Calu3 (cell line): ENCODE measurements around the gene ANGPT4. TPM values are rescaled to one million over a fixed set of nuclear protein-coding genes. Genes with fewer than 3 reads are reported as not detected.

Experiments
- BruUV-seq: library from RNA; stranded (reverse); fragments of 400-500 nt; replicated peaks from 2 replicates; lab custom pipeline; 2021; lab: Mats Ljungman, UMichigan
- CTCF ChIA-PET: fragments of 300-600 bp; sonication (Branson Sonifier 250); formaldehyde crosslinking; loops from one replicate; lab custom pipeline; 2022; ENCODE audit warnings: antibody characterized with exemption; lab: Charles Lee
- DNase-seq: peaks from one replicate; pipeline ENCODE4 v3.0.0; 2022
- H3K27ac Mint-ChIP-seq: one replicate; pipeline ENCODE4 v1.8.0; 2022; ENCODE audit warnings: mixed read lengths; ENCODE audit not compliant: unreplicated experiment
- H3K27me3 Mint-ChIP-seq: one replicate; pipeline ENCODE4 v1.8.0; 2022; ENCODE audit warnings: mixed read lengths; ENCODE audit not compliant: unreplicated experiment
- H3K36me3 Mint-ChIP-seq: one replicate; pipeline ENCODE4 v1.8.0; 2022; ENCODE audit warnings: mild to moderate bottlenecking, moderate library complexity, mixed read lengths; ENCODE audit not compliant: insufficient read depth, unreplicated experiment
- H3K4me1 Mint-ChIP-seq: one replicate; pipeline ENCODE4 v1.8.0; 2022; ENCODE audit warnings: mild to moderate bottlenecking, low read depth, mixed read lengths; ENCODE audit not compliant: unreplicated experiment
- H3K4me3 Mint-ChIP-seq: one replicate; pipeline ENCODE4 v1.8.0; 2022; ENCODE audit warnings: mild to moderate bottlenecking, low read depth, moderate library complexity, mixed read lengths; ENCODE audit not compliant: unreplicated experiment
- H3K9me3 Mint-ChIP-seq: one replicate; pipeline ENCODE4 v1.8.0; 2022; ENCODE audit warnings: low read depth, mixed read lengths; ENCODE audit not compliant: unreplicated experiment
- intact Hi-C: fragments of 100-400 bp; cut with micrococcal nuclease; formaldehyde crosslinking; loops from one replicate; pipeline ENCODE4 v1.10.0; 2022; ENCODE audit not compliant: unreplicated experiment
- total RNA-seq: library from RNA; stranded (reverse); gene quantifications from 2 replicates; pipeline ENCODE4 v1.2.3, GENCODE V29; 2022
- TF ChIP-seq, protein P1 (sequence below): fragments of 200-600 bp; IDR thresholded peaks from one replicate; pipeline ENCODE4 v1.8.0; 2022; ENCODE audit warnings: antibody characterized with exemption; ENCODE audit not compliant: unreplicated experiment

Gene ANGPT4
- total RNA-seq, 1 experiment from 2014 or later = not detected

DNA sequence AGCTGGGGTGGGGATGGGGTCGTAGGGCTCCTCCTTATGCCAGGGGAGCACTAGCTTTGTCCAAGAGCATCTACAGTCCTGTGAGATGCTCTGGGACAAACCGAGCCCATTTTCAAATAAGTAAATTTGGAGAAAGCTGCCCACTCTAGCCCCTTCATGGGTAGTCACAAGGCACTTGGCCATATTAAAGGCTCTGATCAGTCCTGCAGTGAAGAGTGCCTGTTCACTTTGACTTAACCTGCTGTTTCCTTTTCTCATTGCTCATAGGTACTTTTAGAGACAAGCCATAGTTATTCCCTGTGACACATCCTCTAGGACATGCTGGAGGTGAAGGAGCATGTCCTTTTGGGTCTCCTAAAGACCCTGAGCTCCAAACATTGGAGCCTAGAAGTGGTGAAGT lies 44.2 kb downstream of the ANGPT4 start:
- CTCF ChIA-PET = no interaction called here
- intact Hi-C loops = no loop called here
- Mint-ChIP-seq H3K36me3 (no peaks in the 10 kb centered on the region), H3K27me3 (no peaks in the 10 kb centered on the region), H3K4me3 (no peak overlapping the region), H3K4me1 (peaks cover 12% of the 10 kb centered on the region), H3K27ac (no peak overlapping the region), H3K9me3 (no peaks in the 10 kb centered on the region)
- TF ChIP-seq, protein P1, sequence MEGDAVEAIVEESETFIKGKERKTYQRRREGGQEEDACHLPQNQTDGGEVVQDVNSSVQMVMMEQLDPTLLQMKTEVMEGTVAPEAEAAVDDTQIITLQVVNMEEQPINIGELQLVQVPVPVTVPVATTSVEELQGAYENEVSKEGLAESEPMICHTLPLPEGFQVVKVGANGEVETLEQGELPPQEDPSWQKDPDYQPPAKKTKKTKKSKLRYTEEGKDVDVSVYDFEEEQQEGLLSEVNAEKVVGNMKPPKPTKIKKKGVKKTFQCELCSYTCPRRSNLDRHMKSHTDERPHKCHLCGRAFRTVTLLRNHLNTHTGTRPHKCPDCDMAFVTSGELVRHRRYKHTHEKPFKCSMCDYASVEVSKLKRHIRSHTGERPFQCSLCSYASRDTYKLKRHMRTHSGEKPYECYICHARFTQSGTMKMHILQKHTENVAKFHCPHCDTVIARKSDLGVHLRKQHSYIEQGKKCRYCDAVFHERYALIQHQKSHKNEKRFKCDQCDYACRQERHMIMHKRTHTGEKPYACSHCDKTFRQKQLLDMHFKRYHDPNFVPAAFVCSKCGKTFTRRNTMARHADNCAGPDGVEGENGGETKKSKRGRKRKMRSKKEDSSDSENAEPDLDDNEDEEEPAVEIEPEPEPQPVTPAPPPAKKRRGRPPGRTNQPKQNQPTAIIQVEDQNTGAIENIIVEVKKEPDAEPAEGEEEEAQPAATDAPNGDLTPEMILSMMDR = no peak
- no peak for DNase-seq
- no TSS peak for BruUV-seq

DNA sequence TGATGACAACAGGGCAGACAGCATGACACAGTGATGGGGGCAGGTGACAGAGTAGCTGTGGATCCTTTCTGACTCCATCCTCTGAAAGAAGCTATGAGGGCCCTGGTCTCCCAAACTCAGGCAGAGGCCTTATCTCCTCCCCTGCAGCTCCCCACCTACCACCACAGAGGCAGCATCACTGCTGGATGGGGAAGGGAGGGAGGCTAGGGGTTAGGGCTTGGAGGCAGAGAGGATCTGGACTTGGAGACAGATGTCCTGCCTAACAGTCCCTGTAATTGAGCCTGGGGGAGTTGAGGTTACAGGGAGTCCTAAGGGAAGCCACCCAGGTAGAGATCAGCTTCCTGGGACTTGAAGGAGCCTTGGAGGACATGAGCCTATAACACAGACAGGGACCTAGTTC lies 44.7 kb downstream of the ANGPT4 start:
- H3K36me3 Mint-ChIP-seq = no peaks in the 10 kb centered on the region
- H3K27me3 Mint-ChIP-seq = no peaks in the 10 kb centered on the region
- BruUV-seq = no TSS peak
- H3K9me3 Mint-ChIP-seq = no peaks in the 10 kb centered on the region
- TF ChIP-seq, protein P1 = no peak
- no peak for DNase-seq
- no peak overlapping the region for H3K27ac Mint-ChIP-seq
- CTCF ChIA-PET = no interaction called here
- H3K4me3 Mint-ChIP-seq = no peak overlapping the region
- peaks cover 12% of the 10 kb centered on the region for H3K4me1 Mint-ChIP-seq
- intact Hi-C loops = no loop called here

DNA sequence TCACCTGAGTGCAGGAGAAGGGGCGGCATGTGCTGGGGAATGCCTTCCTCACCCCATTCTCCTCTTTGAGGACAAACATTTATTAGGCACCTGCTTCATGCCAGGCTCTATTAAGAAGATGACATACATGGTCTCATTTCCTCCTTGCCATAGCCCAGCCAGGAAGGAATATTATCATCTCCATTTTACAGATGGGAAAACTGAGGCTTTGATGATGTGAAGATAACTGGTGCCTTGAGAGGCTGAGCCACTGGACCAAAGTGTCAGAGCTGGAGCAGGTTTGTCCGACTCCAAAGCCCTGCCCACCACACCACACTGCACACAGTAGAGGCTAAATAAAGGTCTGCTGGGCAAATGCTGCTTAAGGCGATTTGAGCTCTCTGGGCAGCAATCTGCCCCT lies 45.4 kb downstream of the ANGPT4 start:
- Mint-ChIP-seq H3K9me3 (no peaks in the 10 kb centered on the region), H3K27me3 (no peaks in the 10 kb centered on the region), H3K36me3 (no peaks in the 10 kb centered on the region), H3K4me1 (peaks cover 12% of the 10 kb centered on the region), H3K4me3 (no peak overlapping the region), H3K27ac (no peak overlapping the region)
- intact Hi-C loops = no loop called here
- TF ChIP-seq, protein P1 = no peak
- no peak for DNase-seq
- BruUV-seq = no TSS peak
- CTCF ChIA-PET = no interaction called here

DNA sequence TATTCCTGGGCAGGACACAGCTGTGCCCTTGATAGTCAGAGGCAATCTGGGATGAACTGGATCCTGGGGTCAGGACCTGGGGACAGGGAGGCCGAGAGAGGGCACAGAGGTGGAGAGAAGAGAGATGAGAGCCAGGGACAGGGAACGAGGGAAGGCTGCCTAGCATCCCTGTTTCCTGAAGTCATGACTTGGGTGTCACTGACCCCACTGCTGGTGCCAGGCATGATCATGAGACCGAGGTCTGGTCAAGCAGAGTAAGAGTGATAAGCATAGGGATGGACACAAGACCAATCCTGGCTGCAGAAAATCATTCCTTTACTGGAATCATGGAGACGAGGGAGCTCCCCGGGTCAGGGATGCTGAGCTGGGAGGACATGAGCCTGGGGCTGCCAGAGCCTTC lies 46.5 kb downstream of the ANGPT4 start:
- no peak overlapping the region for H3K4me3 Mint-ChIP-seq
- intact Hi-C loops = no loop called here
- no peaks in the 10 kb centered on the region for H3K9me3 Mint-ChIP-seq
- DNase-seq = no peak
- BruUV-seq = no TSS peak
- H3K36me3 Mint-ChIP-seq = no peaks in the 10 kb centered on the region
- TF ChIP-seq, protein P1 = no peak
- no peak overlapping the region for H3K27ac Mint-ChIP-seq
- no peaks in the 10 kb centered on the region for H3K27me3 Mint-ChIP-seq
- peaks cover 12% of the 10 kb centered on the region for H3K4me1 Mint-ChIP-seq
- CTCF ChIA-PET = no interaction called here

DNA sequence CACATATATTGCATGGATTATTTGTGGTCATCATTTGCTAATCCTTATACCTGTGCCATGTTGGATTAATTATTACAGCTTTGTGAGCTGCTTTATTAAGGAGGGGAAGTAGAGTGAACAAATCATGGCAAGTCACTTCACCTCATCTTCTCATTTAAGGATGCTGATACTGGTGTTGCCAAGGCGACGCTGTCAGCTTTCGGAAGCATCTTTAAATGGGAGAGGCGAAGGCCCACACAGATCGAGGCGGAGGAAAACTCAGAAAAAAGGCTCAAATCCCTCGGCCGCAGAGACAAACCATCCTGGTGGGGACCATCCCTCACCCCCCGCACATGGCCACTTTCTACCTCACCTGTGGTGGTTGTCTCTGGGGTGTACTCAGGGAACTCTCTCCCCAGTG lies 47.9 kb downstream of the ANGPT4 start:
- H3K36me3 Mint-ChIP-seq = no peaks in the 10 kb centered on the region
- intact Hi-C loops = no loop called here
- no TSS peak for BruUV-seq
- no peak overlapping the region for H3K4me3 Mint-ChIP-seq
- no peaks in the 10 kb centered on the region for H3K9me3 Mint-ChIP-seq
- no peaks in the 10 kb centered on the region for H3K27me3 Mint-ChIP-seq
- H3K4me1 Mint-ChIP-seq = peaks cover 4% of the 10 kb centered on the region
- TF ChIP-seq, protein P1 = no peak
- no peak overlapping the region for H3K27ac Mint-ChIP-seq
- CTCF ChIA-PET = no interaction called here
- no peak for DNase-seq
